ENCODE measurements around the gene SRSF10. TPM values are rescaled to one million over a fixed set of nuclear protein-coding genes. Genes with fewer than 3 reads are reported as not detected.

Gene SRSF10
- total and polyA plus RNA-seq, 9 of the 15 experiments (the other 6 are each of a cell fraction or from before 2014, with no cell fraction given), result 154 to 264 (median 205) TPM

GRCh38 chr1:23977187-23977853, 2.8 kb downstream of the SRSF10 start (continued):
- TF ChIP-seq MNT (conservative IDR thresholded peaks at IDR 0.05), result 0 out of 4 replicates have a peak, but pooled peaks of 1 of the 2 experiments have one; percentile 10

- H3K4me1 ChIP-seq (replicated peaks in 1 of 2; ENCODE audit: control insufficient read depth in 2 of 2, insufficient read depth in 2 of 2, low read length in 2 of 2), result peaks cover 0 to 8% of the 10 kb centered on the region in 2 experiments; a peak in 3 of 5 replicates
- intact Hi-C loops (cut with micrococcal nuclease), result no loop called here
- in situ Hi-C loops (cut with MboI), result no loop called here
These were observed 12.3 kb downstream of the SRSF10 start for GRCh38 chr1:23967871-23968270.

More at GRCh38 chr1:23967871-23968270, 12.3 kb downstream of the SRSF10 start:
- Histone ChIP-seq H3K27me3 (ENCODE audit: control insufficient read depth in 2 of 2, insufficient read depth in 2 of 2, low read length in 2 of 2) (no peaks in the 10 kb centered on the region), H3K9me3 (replicated peaks; ENCODE audit: control insufficient read depth, insufficient read depth, low read depth, low read length) (no peaks in the 10 kb centered on the region), H4K20me1 (replicated peaks; ENCODE audit: control insufficient read depth, insufficient read depth, low read length) (0 out of 2 replicates have a peak, but pooled peaks cover 11% of the 10 kb centered on the region), H3K27ac (ENCODE audit: extremely low read depth, low read depth, low read length) (peak overlapping the region; percentile 12; the same call in 1 of the 3 replicates), H3K79me2 (ENCODE audit: control insufficient read depth, insufficient read depth, low read length) (peaks cover 54% of the 10 kb centered on the region), H3K9ac (ENCODE audit: insufficient read depth in 1 of 2, low read depth in 2 of 2, low read length in 2 of 2) (no peak overlapping the region), H3K36me3 (ENCODE audit: control insufficient read depth, insufficient read depth, low read length) (peaks cover 98% of the 10 kb centered on the region), H3K4me2 (ENCODE audit: insufficient read depth, low read length) (no peak overlapping the region), H3K4me3 (no peak overlapping the region), H2AFZ (ENCODE audit: low read depth, low read length) (no peak overlapping the region), H3K9me1 (ENCODE audit: control insufficient read depth, insufficient read depth, low read length) (no peaks in the 10 kb centered on the region)
- DNase-seq (ENCODE audit: extremely low read depth in 1 of 4, low spot score in 3 of 4) (no peak), ATAC-seq (peak; percentile 1; the same call in 1 of the 3 replicates), FAIRE-seq (no peak)
- CTCF ChIA-PET (ENCODE audit: low intra/inter-chr PET ratio), result no interaction called here
- POLR2A ChIA-PET, result interaction anchor here (0.7 to 3.6 kb wide), 5 partner anchors 8 to 51 kb away, joined by 3 to 28 read pairs (median 10); partner anchors contain the start of genes PNRC2 and SRSF10
- TF ChIP-seq MCM3 (IDR thresholded peaks at IDR 0.05) (no peak), CHD4 (IDR thresholded peaks at IDR 0.05; ENCODE audit: insufficient read depth, insufficient replicate concordance, low read depth, low read length, poor library complexity, severe bottlenecking) (no peak), ZBTB33 (CRISPR knock-in tag; IDR thresholded peaks at IDR 0.05) (no peak), GATAD2A (IDR thresholded peaks at IDR 0.05) (no peak), XRCC3 (IDR thresholded peaks at IDR 0.05) (no peak), ARID1B (IDR thresholded peaks at IDR 0.05) (no peak), CREB3L1 (IDR thresholded peaks at IDR 0.05; ENCODE audit: borderline replicate concordance, low read depth) (no peak), HNRNPH1 (optimal IDR thresholded peaks at IDR 0.05; ENCODE audit: low read depth, low read length) (no peak), SRSF1 (IDR thresholded peaks at IDR 0.05; ENCODE audit: low read depth, low read length) (no peak), PYGO2 (tag; IDR thresholded peaks at IDR 0.05) (no peak)
- no TSS peak for BruUV-seq (replicated peaks)
- 89% methylated on average over 2 of the region's 2 CpGs for WGBS (ENCODE audit: insufficient coverage, low coverage, missing lambda C conversion rate)

All from K562 (cell line).